Measurements from ENCODE around the gene PHC2. TPM values are rescaled to one million over a fixed set of nuclear protein-coding genes. Genes with fewer than 3 reads are reported as not detected.

Gene PHC2
- total RNA-seq, 1 donor from 2014 or later = 124 TPM

DNA sequence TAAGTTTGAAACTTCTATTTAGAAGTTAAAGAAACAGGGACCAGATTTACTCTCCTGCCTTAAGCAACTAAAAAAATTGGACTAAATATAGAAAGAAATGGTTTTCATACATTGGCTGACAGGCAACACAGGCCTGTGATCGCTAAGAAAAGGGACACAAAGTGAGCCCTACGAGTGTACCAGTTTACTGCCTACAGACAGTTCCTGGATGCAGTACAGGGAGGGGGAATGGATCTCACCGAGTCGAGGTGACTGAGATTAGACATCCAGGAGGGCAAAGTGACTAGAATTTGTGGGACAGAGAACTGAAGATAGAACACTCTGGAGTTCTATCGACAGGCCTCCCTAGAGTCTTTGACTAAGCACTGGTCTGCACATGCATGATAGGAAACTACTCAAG lies 16.0 kb downstream of the PHC2 start:
- TF ChIP-seq, protein P1, sequence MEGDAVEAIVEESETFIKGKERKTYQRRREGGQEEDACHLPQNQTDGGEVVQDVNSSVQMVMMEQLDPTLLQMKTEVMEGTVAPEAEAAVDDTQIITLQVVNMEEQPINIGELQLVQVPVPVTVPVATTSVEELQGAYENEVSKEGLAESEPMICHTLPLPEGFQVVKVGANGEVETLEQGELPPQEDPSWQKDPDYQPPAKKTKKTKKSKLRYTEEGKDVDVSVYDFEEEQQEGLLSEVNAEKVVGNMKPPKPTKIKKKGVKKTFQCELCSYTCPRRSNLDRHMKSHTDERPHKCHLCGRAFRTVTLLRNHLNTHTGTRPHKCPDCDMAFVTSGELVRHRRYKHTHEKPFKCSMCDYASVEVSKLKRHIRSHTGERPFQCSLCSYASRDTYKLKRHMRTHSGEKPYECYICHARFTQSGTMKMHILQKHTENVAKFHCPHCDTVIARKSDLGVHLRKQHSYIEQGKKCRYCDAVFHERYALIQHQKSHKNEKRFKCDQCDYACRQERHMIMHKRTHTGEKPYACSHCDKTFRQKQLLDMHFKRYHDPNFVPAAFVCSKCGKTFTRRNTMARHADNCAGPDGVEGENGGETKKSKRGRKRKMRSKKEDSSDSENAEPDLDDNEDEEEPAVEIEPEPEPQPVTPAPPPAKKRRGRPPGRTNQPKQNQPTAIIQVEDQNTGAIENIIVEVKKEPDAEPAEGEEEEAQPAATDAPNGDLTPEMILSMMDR (IDR thresholded peaks at IDR 0.05) = no peak
- no peak for ATAC-seq

DNA sequence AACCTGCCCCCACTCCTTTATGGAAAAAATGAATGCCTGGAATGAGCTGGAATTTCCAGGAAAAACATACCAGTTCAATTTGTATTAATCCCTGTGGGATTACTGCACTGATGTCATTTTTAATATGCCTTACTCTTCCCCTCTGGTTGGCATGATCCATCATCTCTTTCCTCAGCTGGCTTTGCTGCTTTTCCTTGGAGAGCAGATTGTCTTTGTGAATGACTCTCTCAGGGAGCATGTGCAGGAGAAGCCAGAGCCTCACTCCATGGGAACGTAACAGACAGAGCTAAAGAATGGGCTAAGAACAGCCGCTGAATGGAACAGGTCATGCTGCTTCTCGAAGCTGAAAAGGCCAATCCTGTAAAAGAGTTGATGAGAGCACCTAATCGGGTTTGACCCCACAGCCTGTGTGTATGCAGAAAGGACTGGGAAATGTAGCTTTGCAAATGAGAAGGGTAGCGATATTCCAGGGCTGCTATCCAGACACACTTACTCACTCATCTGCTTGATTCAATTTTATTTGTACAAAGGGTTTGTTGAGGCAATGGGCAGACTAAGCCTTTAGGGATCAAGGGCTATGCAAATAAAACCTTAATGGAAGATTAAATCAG lies 20.7 kb downstream of the PHC2 start:
- H3K4me1 ChIP-seq = no peaks in the 10 kb centered on the region
- H3K27me3 ChIP-seq = no peaks in the 10 kb centered on the region
- no peak overlapping the region for H3K4me3 ChIP-seq
- no peak for ATAC-seq
- no peak for DNase-seq
- H3K27ac ChIP-seq = no peak overlapping the region
- no peaks in the 10 kb centered on the region for H3K9me3 ChIP-seq
- intact Hi-C loops (cut with DNase I) = no loop called here
- TF ChIP-seq, protein P1 (IDR thresholded peaks at IDR 0.05) = no peak
- H3K36me3 ChIP-seq = no peaks in the 10 kb centered on the region

More for the DNA sequence above, 16.0 kb downstream of the PHC2 start:
- Histone ChIP-seq H3K4me1 (no peaks in the 10 kb centered on the region), H3K27me3 (no peaks in the 10 kb centered on the region), H3K9me3 (peaks cover 18% of the 10 kb centered on the region), H3K27ac (no peak overlapping the region), H3K36me3 (no peaks in the 10 kb centered on the region), H3K4me3 (no peak overlapping the region)
- intact Hi-C loops (cut with DNase I) = no loop called here
- DNase-seq = no peak

DNA sequence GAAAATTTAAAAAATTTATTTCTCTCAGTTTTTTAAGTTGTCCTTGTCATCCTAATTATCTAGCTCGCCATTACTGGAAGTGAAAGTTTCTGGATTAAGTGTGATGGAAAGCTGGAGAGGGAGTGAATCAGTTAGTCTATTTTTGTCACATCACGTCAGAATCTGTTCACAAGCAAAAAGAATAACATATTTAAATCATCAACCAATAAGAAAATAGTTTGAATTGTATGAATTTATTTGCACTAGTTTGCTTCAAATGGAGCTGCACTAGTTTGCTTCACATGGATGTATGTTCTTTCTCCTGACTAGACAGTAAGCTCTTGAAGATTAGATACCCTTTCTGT lies 22.8 kb downstream of the PHC2 start:
- no peak for DNase-seq
- intact Hi-C loops (cut with DNase I) = no loop called here
- no peak overlapping the region for H3K4me3 ChIP-seq

GRCh38 chr1:33407352-33408092 lies 23.4 kb downstream of the PHC2 start:
- TF ChIP-seq, protein P1 (IDR thresholded peaks at IDR 0.05) = no peak
- H3K27me3 ChIP-seq = no peaks in the 10 kb centered on the region
- no peaks in the 10 kb centered on the region for H3K36me3 ChIP-seq
- DNase-seq (no peak), ATAC-seq (no peak)
- no peak overlapping the region for H3K4me3 ChIP-seq
- no peaks in the 10 kb centered on the region for H3K4me1 ChIP-seq
- intact Hi-C loops (cut with DNase I) = no loop called here
- no peak overlapping the region for H3K27ac ChIP-seq
- no peaks in the 10 kb centered on the region for H3K9me3 ChIP-seq

More for the DNA sequence above, 22.8 kb downstream of the PHC2 start:
- Histone ChIP-seq H3K27me3 (no peaks in the 10 kb centered on the region), H3K27ac (no peak overlapping the region), H3K36me3 (no peaks in the 10 kb centered on the region), H3K4me1 (no peaks in the 10 kb centered on the region), H3K9me3 (no peaks in the 10 kb centered on the region)
- TF ChIP-seq, protein P1 (IDR thresholded peaks at IDR 0.05) = no peak
- ATAC-seq = no peak

DNA sequence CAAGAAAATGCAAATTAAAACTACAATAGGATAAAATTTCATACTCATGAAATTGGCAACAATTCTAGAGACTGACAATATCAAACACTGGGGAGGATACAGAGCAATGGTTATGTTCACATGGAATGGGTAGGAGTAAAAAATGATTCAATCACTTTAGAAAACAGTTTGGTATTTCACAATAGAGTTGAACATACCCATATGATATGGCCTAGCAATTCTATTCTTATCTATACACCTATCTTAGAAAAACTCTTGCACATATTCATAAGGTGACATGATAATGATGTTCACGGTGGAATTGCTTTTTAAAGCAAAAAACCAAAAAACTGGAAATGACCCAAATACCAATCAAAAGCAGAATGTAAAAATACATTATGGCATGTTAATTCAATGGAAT lies 28.7 kb downstream of the PHC2 start:
- Histone ChIP-seq H3K9me3 (no peaks in the 10 kb centered on the region), H3K4me1 (no peaks in the 10 kb centered on the region), H3K27me3 (no peaks in the 10 kb centered on the region), H3K27ac (no peak overlapping the region), H3K4me3 (no peak overlapping the region), H3K36me3 (no peaks in the 10 kb centered on the region)
- intact Hi-C loops (cut with DNase I) = no loop called here
- no peak for ATAC-seq
- TF ChIP-seq, protein P1 (IDR thresholded peaks at IDR 0.05) = no peak
- no peak for DNase-seq

Measured in upper lobe of right lung (tissue), 1 donor.